NCI-H2107 (cell line): ENCODE results near the gene AGAP1.

ENCODE experiments used
- DNase-seq: peaks from one replicate; lab custom pipeline; 2025; lab: John Stamatoyannopoulos, UW

Gene AGAP1

GRCh38 chr2:235710933-235711332 is 217.1 kb downstream of the AGAP1 start:
- no peak for DNase-seq

GRCh38 chr2:235711527-235711926 is 217.7 kb downstream of the AGAP1 start:
- DNase-seq = no peak

GRCh38 chr2:235712176-235712575 is 218.3 kb downstream of the AGAP1 start:
- no peak for DNase-seq

GRCh38 chr2:235713189-235713588 is 219.3 kb downstream of the AGAP1 start:
- no peak for DNase-seq

GRCh38 chr2:235715601-235716000 is 221.8 kb downstream of the AGAP1 start:
- no peak for DNase-seq

- DNase-seq = peak; percentile 60
Measured at GRCh38 chr2:235716875-235717496, 223.1 kb downstream of the AGAP1 start.

- no peak for DNase-seq
Measured at GRCh38 chr2:235719146-235719942, 225.5 kb downstream of the AGAP1 start.

GRCh38 chr2:235721625-235722024 is 227.8 kb downstream of the AGAP1 start:
- DNase-seq = no peak

GRCh38 chr2:235722869-235723268 is 229.0 kb downstream of the AGAP1 start:
- DNase-seq = no peak

GRCh38 chr2:235723371-235723770 is 229.5 kb downstream of the AGAP1 start:
- DNase-seq = no peak

GRCh38 chr2:235723811-235724465 is 230.1 kb downstream of the AGAP1 start:
- DNase-seq = no peak

GRCh38 chr2:235725016-235725489 is 231.2 kb downstream of the AGAP1 start:
- no peak for DNase-seq

- DNase-seq = no peak
Measured at GRCh38 chr2:235725841-235726240, 232.0 kb downstream of the AGAP1 start.

- DNase-seq = no peak
Measured at GRCh38 chr2:235726554-235726953, 232.7 kb downstream of the AGAP1 start.

- no peak for DNase-seq
Measured at GRCh38 chr2:235727174-235727573, 233.3 kb downstream of the AGAP1 start.

- no peak for DNase-seq
Measured at GRCh38 chr2:235727891-235728799, 234.3 kb downstream of the AGAP1 start.

GRCh38 chr2:235728800-235729556 is 235.1 kb downstream of the AGAP1 start:
- DNase-seq = no peak

GRCh38 chr2:235729557-235729947 is 235.7 kb downstream of the AGAP1 start:
- no peak for DNase-seq

- DNase-seq = no peak
Measured at GRCh38 chr2:235730115-235730514, 236.3 kb downstream of the AGAP1 start.

- DNase-seq = no peak
Measured at GRCh38 chr2:235733761-235734160, 239.9 kb downstream of the AGAP1 start.

GRCh38 chr2:235734168-235734567 is 240.3 kb downstream of the AGAP1 start:
- DNase-seq = no peak
